Effector CD8-positive, alpha-beta T cell (primary cell): Measurements from ENCODE around the gene LYPLAL1.

ENCODE experiments used
- DNase-seq: peaks from one replicate; lab custom pipeline; 2025; lab: John Stamatoyannopoulos, UW
- total RNA-seq, 4 experiments: gene quantifications; one replicate each; lab custom pipeline; 2026; lab: John Stamatoyannopoulos, UW

Gene LYPLAL1
- total RNA-seq = 7.4 to 9.9 (median 9.2) reads per million in 4 experiments

- peak; percentile 80 for DNase-seq
These were observed at the start of gene LYPLAL1 for GRCh38 chr1:219173758-219174459. Gene LYPLAL1, plus strand, starts transcription at chr1:219173878. Its CDS starts 13 bp downstream, at chr1:219173891.

GRCh38 chr1:219124163-219124562 is 49.5 kb upstream of the LYPLAL1 start:
- DNase-seq = no peak

GRCh38 chr1:219125342-219125741 is 48.3 kb upstream of the LYPLAL1 start:
- no peak for DNase-seq

GRCh38 chr1:219126377-219126776 is 47.3 kb upstream of the LYPLAL1 start:
- no peak for DNase-seq

GRCh38 chr1:219128957-219129356 is 44.7 kb upstream of the LYPLAL1 start:
- DNase-seq = no peak

GRCh38 chr1:219130366-219130935 is 43.2 kb upstream of the LYPLAL1 start:
- DNase-seq = no peak

GRCh38 chr1:219132939-219133338 is 40.7 kb upstream of the LYPLAL1 start:
- DNase-seq = no peak

GRCh38 chr1:219138747-219139146 is 34.9 kb upstream of the LYPLAL1 start:
- no peak for DNase-seq

GRCh38 chr1:219140303-219140877 is 33.3 kb upstream of the LYPLAL1 start:
- no peak for DNase-seq

GRCh38 chr1:219143735-219144134 is 29.9 kb upstream of the LYPLAL1 start:
- DNase-seq = no peak

- DNase-seq = no peak
These were observed 28.9 kb upstream of the LYPLAL1 start for GRCh38 chr1:219144658-219145315.

GRCh38 chr1:219147571-219148019 is 26.1 kb upstream of the LYPLAL1 start:
- DNase-seq = no peak

- DNase-seq = no peak
These were observed 24.6 kb upstream of the LYPLAL1 start for GRCh38 chr1:219149009-219149577.

- DNase-seq = no peak
These were observed 23.7 kb upstream of the LYPLAL1 start for GRCh38 chr1:219149953-219150352.

- no peak for DNase-seq
These were observed 22.8 kb upstream of the LYPLAL1 start for GRCh38 chr1:219150913-219151312.

- no peak for DNase-seq
These were observed 22.2 kb upstream of the LYPLAL1 start for GRCh38 chr1:219151467-219151866.

GRCh38 chr1:219152751-219153150 is 20.9 kb upstream of the LYPLAL1 start:
- DNase-seq = no peak

GRCh38 chr1:219153723-219154122 is 20.0 kb upstream of the LYPLAL1 start:
- no peak for DNase-seq

GRCh38 chr1:219155135-219155534 is 18.5 kb upstream of the LYPLAL1 start:
- no peak for DNase-seq

GRCh38 chr1:219159946-219160645 is 13.6 kb upstream of the LYPLAL1 start:
- DNase-seq = no peak

- DNase-seq = no peak
These were observed 12.7 kb upstream of the LYPLAL1 start for GRCh38 chr1:219160967-219161366.

GRCh38 chr1:219161371-219161770 is 12.3 kb upstream of the LYPLAL1 start:
- DNase-seq = no peak
